Right ventricle myocardium superior (tissue), 1 donor: ENCODE measurements around the gene TUBD1. TPM values are rescaled to one million over a fixed set of nuclear protein-coding genes. Genes with fewer than 3 reads are reported as not detected.
"Not testable (repeated sequence)": the region's sequence is repeated elsewhere in the genome, so short reads cannot be mapped to it uniquely, and the experiment has no call there.

ENCODE experiments used
- ATAC-seq: fragments of 200-7000 bp; cut with Tn5 transposase; one replicate; pipeline ENCODE4 v1.9.1; 2020; ENCODE audit warnings: mild to moderate bottlenecking; ENCODE audit not compliant: poor library complexity
- DNase-seq: peaks from one replicate; pipeline ENCODE4 v3.0.0-alpha.2; 2020
- intact Hi-C: fragments of 100-400 bp; cut with DNase I; formaldehyde crosslinking; loops from one replicate; pipeline ENCODE4 v1.11.2; 2022
- total RNA-seq: library from RNA; stranded (reverse); fragmentation: NEBNext Ultra II Directional; extraction: Animal tissue kit (Norgen Biotek cat#: 25700); gene quantifications from one replicate; pipeline ENCODE4 v1.2.1, GENCODE V29; 2021
- donor health status: DM: no; HTN: yes; CAD: no; lungs with severe emphysema.

Gene TUBD1
- total RNA-seq, 1 donor from 2014 or later = 6.9 TPM

DNA sequence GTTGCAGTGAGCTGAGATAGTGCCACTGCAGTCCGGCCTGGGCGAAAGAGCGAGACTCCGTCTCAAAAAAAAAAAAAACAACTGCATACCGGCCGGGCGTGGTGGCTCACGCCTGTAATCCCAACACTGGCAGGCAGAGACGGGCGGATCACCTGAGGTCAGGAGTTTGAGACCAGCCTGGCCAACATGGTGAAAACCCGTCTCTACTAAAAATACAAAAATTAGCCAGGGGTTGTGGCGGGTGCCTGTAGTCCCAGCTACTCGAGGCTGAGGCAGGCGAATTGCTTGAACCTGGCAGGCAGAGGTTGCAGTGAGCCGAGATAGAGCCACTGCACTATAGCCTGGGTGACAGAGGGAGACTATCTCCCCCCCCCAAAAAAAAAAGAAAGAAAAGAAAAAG, 42.4 kb downstream of the TUBD1 start:
- ATAC-seq, DNase-seq, intact Hi-C loops: not testable (repeated sequence)

DNA sequence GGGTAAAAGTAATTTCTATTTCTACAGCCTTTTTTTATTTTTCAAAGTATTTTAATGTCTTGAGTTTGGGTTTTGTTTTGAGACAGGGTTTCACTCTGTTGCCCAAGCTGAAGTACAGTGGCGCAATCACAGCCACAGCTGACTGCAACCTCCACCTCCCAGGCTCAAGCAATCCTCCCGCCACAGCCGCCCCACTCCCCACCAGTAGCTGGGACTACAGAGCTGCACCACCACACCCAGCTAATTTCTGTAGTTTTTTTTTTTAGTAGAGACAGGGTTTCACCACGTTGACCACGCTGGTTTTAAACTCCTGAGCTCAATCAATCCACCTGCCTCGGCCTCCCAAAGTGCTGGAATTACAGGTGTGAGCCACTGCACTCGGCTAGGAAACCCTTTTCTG, 44.0 kb downstream of the TUBD1 start:
- intact Hi-C loops = no loop called here
- peak; percentile 80 for DNase-seq
- peak; percentile 35 for ATAC-seq

DNA sequence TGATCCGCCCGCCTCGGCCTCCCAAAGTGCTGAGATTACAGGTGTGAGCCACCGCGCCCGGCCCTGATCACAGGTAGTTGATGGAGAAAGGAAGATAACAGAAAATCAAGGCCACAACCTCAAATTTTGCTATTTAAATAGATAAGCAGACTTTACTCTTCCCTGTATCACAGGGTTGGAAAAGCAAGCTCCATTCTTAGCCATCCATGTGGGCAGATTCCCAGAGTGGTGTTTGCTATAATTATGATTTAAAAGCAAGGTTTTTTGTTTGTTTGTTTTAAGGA, 44.4 kb downstream of the TUBD1 start:
- DNase-seq (no peak), ATAC-seq (no peak)
- intact Hi-C loops = no loop called here

DNA sequence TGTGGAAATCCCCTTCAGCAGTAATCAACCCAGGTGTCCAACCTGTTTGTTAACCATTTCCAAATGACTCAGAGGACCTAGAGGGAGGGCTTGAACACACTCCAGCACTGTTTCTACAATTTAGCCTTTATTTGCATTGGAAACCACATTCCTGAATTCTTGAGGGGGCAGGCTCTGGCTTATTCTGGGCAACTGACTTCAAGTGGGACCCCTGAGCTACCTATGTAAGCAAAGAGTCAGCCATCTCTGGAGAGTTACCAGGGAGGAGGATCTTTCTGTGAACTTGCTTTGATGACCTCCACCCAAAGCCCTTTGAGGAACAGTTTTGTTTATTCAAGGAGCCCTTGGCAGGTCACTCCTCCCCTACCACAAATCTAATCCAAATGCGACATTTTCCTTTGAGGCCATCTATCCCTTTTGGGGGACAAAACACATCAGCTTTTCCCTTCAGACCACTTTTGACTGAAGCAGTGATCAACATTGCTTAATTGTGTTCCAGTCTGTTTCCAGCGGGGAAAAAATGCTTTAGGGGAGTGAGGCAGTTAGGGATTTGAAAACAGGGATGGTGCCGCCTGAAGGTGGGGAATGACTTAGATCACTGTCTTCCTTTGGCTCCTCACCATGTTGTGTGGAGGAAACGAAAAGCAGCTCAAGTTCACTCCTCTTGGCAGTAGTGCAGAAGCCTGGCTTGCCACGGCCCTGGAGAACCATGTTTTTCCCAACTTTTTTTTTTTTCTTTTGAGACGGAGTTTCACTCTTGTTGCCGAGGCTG, 46.2 kb downstream of the TUBD1 start:
- peak; percentile 60 for DNase-seq
- peak; percentile 45 for ATAC-seq
- intact Hi-C loops = no loop called here

DNA sequence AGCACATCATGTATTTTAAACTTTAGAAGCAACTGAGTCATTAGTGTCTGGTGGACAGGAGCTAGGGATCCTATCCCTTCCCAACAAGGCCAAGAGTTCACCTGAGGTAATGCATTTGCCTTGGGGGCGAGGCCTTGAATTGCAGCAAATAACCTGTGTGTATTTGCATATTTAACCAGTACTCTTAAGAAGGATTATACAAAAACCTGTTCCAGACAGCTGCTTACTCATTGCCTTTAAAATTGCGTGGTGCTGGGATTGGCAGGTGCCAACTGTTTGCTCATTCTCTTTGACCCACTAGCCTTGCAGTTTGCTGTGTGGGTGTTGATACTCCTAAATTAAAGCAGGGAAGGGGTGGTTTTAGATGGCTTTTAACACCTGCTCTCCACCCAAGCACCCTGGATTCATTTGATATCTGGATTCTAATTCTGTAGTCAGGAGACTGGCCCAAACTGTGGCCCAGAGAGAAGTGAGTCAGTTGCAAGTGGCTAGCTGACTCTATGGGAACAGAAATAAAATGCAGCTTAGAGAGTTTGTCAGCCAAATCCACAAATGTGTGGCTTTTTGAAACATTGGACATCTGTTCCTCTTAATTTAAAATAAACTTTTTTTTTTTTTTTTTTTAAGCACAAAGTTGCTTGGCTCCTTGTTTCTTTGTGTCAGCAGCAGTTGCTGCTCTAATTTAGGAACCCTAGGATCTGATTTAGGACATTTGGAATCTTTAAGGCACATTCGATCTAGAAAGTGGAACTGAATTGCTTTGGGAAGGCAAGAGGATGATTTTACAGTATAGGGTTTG, 46.9 kb downstream of the TUBD1 start:
- intact Hi-C loops = no loop called here
- no peak for DNase-seq
- peak; percentile 50 for ATAC-seq

DNA sequence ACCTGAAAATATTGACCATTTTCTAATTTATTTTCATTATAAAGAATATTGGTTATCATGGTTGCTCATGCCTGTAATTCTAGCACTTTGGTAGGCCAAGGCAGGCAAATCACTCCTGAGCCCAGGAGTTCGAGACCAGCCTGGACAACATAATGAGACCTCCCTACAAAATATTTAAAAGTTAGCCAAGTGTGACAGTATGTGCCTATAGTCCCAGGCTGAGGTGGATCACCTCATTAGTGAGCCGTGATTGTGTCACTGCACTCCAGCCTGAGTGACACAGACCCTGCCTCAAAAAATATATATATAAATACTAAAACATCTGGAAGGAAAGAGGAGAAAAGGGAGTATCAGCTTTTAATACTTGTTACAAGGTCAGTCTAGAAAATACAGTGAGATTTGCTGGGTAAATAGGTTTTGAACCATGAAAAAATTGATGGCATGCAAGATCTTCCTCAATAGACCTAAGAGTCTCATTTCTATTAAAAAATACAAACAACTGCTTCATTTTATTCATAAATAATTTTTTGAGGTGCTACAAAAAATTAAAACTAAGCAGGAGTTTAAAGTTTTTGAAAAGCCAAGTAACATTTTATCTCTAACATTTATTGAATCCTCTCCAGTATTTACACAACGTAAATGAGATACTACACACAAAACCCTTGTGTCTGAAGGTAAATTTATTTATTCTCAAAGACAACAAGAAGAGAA, 47.7 kb downstream of the TUBD1 start:
- ATAC-seq = no peak
- intact Hi-C loops = no loop called here
- DNase-seq = no peak

DNA sequence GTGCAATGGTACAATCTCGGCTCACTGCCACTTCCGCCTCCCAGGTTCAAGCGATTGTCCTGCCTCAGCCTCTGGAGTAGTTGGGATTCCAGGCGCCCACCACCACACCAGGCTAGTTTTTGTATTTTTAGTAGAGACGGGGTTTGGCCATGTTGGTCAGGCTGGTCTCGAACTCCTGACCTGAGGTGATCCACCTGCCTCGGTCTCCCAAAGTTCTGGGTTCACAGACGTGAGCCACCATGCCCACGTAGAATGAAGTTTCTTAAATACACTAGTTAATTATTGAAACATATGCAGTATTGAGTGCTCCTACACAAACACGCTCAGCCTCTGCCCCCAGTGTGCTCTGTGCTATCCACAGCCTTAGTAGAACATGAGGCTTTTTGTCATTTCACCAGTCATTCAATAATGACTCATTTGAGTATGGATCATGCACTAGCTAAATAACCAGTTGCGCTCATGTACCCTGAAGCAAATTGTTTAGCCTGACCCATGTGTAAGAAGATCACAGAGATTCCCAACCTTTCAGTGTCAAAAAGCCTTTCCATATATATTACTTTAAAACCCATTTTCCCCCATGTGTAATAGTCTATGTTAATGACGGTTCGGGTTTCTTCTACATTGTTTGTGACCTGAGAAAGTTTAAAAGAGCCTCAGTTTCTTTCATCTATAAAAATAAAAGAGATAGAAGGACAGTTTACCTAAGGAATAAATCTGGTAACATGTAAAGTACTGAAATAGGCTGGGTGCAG, 49.7 kb downstream of the TUBD1 start:
- no peak for ATAC-seq
- DNase-seq = no peak

DNA sequence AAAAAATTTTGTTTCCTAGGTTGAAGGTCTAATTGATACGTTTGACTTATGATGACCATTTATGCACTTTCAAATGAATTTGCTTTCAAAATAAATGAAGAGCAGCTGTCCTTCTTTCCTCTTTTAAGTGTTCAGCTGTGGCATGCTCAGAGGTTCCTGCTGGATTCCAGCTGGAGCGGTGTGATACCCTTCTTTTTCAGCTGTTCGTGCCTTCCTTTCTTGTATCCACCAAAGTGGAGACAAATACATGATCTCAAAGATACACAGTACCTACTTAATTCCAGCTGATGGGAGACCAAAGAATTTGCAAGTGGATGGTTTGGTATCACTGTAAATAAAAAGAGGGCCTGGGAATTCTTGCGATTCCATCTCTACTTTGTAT, 50.9 kb downstream of the TUBD1 start:
- intact Hi-C loops, ATAC-seq, DNase-seq: not testable (repeated sequence)

More for the DNA sequence above, 49.7 kb downstream of the TUBD1 start:
- intact Hi-C loops = no loop called here

DNA sequence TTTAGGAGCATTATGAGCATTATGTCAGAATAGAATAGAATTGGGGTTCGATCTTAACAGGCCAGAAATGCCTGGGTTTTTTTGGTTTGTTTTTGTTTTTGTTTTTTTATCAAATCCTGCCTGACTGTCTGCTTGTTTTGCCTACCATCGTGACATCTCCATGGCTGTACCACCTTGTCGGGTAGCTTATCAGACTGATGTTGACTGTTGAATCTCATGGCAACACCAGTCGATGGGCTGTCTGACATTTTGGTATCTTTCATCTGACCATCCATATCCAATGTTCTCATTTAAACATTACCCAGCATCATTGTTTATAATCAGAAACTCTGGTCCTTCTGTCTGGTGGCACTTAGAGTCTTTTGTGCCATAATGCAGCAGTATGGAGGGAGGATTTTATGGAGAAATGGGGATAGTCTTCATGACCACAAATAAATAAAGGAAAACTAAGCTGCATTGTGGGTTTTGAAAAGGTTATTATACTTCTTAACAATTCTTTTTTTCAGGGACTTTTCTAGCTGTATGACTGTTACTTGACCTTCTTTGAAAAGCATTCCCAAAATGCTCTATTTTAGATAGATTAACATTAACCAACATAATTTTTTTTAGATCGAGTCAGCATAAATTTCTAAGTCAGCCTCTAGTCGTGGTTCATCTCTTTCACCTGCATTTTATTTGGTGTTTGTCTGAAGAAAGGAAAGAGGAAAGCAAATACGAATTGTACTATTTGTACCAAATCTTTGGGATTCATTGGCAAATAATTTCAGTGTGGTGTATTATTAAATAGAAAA, 51.5 kb downstream of the TUBD1 start:
- intact Hi-C loops, ATAC-seq, DNase-seq: not testable (repeated sequence)

DNA sequence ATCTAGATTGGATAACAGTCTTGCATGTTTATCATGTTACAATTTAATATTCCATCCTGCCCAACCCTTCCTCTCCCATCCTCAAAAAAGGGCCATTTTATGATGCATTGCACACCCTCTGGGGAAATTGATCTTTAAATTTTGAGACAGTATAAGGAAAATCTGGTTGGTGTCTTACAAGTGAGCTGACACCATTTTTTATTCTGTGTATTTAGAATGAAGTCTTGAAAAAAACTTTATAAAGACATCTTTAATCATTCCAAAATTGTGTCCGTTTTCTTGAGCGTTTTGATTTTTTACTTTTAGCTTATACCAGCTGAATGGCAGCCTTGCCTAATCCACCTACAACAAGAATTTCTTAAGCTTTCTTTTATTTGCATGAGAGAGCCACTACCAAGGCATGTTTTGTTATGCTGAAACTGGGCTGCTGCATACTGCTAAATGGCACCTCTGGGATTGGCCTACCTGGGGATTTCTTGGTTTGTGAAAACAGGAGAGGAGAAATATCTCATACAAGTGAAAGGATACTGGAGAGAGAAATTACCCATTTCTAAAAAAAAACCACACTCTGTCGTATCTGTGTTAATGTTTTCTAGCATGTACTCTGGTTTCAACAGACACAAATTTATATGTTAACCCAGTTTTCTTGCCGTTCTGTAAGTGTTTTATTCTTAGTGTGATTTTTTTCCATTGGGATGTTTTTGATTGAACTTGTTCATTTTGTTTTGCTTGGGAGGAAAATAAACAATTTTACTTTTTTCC, 52.2 kb downstream of the TUBD1 start:
- DNase-seq (no peak), ATAC-seq (no peak)
- intact Hi-C loops = no loop called here

DNA sequence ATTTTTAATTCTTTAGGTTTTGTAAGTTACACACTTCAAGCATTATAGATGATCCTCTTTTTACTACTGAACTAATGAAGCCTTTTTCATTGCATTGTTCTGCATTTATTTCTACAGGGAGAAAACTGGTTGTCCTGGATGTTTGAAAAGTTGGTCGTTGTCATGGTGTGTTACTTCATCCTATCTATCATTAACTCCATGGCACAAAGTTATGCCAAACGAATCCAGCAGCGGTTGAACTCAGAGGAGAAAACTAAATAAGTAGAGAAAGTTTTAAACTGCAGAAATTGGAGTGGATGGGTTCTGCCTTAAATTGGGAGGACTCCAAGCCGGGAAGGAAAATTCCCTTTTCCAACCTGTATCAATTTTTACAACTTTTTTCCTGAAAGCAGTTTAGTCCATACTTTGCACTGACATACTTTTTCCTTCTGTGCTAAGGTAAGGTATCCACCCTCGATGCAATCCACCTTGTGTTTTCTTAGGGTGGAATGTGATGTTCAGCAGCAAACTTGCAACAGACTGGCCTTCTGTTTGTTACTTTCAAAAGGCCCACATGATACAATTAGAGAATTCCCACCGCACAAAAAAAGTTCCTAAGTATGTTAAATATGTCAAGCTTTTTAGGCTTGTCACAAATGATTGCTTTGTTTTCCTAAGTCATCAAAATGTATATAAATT, 53.0 kb downstream of the TUBD1 start:
- intact Hi-C loops = loop anchor here (10.0 kb wide), 1 partner anchor 85 kb away; no protein-coding TSS in a partner anchor
- no peak for DNase-seq
- ATAC-seq = no peak

DNA sequence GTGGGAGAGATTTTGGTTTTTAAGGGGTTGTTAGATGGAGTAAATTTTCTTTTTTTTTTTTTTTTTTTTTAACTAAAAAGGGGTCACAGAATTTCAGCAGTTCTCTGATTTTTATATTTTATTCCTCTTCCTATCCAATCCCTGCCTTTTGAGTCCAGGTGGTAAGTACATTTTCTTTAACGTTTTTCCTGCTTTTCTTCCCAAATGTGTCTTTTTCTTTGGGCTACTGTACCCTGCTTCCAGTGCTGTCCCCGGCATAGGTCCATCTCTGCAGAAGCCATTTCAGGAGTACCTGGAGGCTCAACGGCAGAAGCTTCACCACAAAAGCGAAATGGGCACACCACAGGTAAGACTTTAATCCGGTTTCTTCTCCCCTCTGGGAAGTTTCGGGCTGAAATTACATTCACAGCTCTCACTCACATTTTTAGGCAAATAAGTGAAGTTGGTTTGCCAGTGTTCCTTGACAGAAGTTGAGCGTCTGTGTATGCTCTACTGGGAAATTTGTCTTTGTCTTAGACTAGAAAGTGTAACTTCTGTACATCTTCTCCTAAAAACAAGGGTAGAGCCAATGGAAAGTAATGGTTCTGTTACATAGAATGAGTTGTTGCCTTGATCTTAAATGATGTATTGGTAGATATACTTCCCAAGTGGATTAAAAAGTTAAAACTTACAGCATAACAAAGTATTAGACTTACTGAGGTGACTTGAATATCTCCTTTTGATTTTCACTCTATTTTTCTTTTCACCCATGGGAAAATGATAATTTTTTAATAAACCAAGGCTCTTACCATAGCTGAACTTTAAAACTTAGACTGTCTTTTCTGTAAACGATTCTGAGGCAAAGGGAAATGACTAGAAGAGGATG, 54.5 kb downstream of the TUBD1 start:
- intact Hi-C loops = loop anchor here (10.0 kb wide), 1 partner anchor 83 kb away; no protein-coding TSS in a partner anchor
- ATAC-seq (peak; percentile 12), DNase-seq (no peak)

DNA sequence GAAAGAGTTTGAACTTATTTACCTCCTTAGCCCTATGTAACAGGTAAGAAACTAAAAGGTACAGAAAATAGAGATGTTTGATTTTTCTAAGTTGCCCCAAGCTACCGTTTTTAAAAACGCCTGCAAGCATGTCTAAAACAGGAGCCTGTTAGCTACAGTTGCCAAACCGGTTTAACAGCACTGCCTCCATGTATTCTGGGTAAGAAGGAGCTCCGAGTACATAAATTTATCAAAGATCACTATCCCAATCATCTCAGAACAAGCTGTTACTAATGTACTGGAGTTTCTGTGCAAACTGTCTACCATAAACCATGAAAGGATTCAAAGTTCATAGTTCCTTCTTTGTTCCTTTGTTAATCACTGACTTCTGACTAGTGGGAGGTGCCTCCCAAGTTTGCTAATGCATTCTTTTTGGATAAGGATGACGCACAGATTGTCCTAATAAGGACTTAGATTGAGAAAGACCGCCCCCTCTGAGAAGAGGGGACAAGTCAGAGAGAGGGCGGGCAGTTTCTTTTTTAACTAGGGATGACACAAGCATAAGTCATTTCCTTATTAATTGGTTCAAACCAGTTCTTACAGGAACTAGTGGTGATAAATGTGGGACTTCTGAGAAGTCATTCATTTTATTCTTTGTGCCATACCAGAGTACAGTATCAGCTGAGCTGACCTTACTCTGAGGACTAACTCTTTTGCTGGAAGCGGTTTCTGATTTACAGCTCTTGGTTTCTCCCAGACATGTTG, 55.3 kb downstream of the TUBD1 start:
- intact Hi-C loops = loop anchor here (10.0 kb wide), 1 partner anchor 83 kb away; no protein-coding TSS in a partner anchor
- DNase-seq = no peak
- ATAC-seq = peak; percentile 87

DNA sequence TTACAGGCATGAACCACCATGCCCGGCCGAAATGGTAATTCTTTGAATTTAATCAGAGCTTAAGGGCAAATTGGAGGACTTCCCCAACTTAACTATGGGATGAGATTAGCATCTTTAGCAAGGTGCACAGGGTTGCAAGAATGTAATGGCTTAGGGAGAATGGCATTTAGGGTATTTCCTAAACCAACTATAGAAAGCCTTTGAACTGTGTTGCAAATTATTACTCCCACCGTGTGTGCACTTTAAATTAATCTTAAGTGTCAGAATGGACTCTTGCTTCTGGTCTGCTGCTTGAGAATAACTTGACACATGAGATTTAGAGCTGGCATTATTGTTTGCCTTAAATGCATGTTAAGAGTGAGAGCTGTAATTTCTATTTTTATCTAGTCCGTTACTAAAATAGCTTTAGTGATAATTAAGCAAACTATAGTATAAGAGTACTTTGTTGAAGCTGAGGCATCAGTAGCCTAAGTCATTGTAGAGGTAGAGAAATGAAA, 59.8 kb downstream of the TUBD1 start:
- intact Hi-C loops = loop anchor here (10.0 kb wide), 1 partner anchor 78 kb away; no protein-coding TSS in a partner anchor
- ATAC-seq = no peak

More for the DNA sequence above, 59.8 kb downstream of the TUBD1 start:
- DNase-seq = no peak
